ENCODE measurements around the gene LHX8.
"Not testable (repeated sequence)": the region's sequence is repeated elsewhere in the genome, so short reads cannot be mapped to it uniquely, and the experiment has no call there.

LHX8 gene

GRCh38 chr1:75134647-75135572, 722 bp downstream of the LHX8 start:
- no peak for DNase-seq

- DNase-seq, result no peak
Measured at GRCh38 chr1:75135573-75136194, 1.5 kb downstream of the LHX8 start.

GRCh38 chr1:75136195-75136815, 2.1 kb downstream of the LHX8 start:
- no peak for DNase-seq

GRCh38 chr1:75136921-75137641, 2.9 kb downstream of the LHX8 start:
- DNase-seq, result peak; percentile 33

GRCh38 chr1:75152092-75152491, 17.9 kb downstream of the LHX8 start:
- DNase-seq, result no peak

GRCh38 chr1:75159154-75159553, 25.0 kb downstream of the LHX8 start:
- no peak for DNase-seq

- DNase-seq, result no peak
Measured at GRCh38 chr1:75165264-75165663, 31.1 kb downstream of the LHX8 start.

- no peak for DNase-seq
Measured at GRCh38 chr1:75166821-75167220, 32.6 kb downstream of the LHX8 start.

GRCh38 chr1:75170011-75170410, 35.8 kb downstream of the LHX8 start:
- DNase-seq, result no peak

- DNase-seq, result no peak
Measured at GRCh38 chr1:75170981-75171380, 36.8 kb downstream of the LHX8 start.

- peak; percentile 17 for DNase-seq
Measured at GRCh38 chr1:75171876-75172275, 37.7 kb downstream of the LHX8 start.

GRCh38 chr1:75172556-75172955, 38.4 kb downstream of the LHX8 start:
- peak; percentile 19 for DNase-seq

GRCh38 chr1:75174031-75174760, 40.0 kb downstream of the LHX8 start:
- DNase-seq, result peak; percentile 1

- DNase-seq, result not testable (repeated sequence)
Measured at GRCh38 chr1:75181214-75181955, 47.2 kb downstream of the LHX8 start.

GRCh38 chr1:75188892-75189291, 54.7 kb downstream of the LHX8 start:
- no peak for DNase-seq

- DNase-seq, result no peak
Measured at GRCh38 chr1:75198163-75198562, 64.0 kb downstream of the LHX8 start.

- DNase-seq, result no peak
Measured at GRCh38 chr1:75198761-75199160, 64.6 kb downstream of the LHX8 start.

- no peak for DNase-seq
Measured at GRCh38 chr1:75202751-75203150, 68.6 kb downstream of the LHX8 start.

- DNase-seq, result peak; percentile 38
Measured at GRCh38 chr1:75203415-75204277, 69.5 kb downstream of the LHX8 start.

- DNase-seq, result no peak
Measured at GRCh38 chr1:75208862-75209261, 74.7 kb downstream of the LHX8 start.
